Thyroid gland (tissue), 4 donors: ENCODE measurements around the gene TEX35. TPM values are rescaled to one million over a fixed set of nuclear protein-coding genes. Genes with fewer than 3 reads are reported as not detected.
A peak's percentile ranks its signal among the peaks of the same experiment; 100 is the strongest.

Source experiments
- DNase-seq, 2 donors: peaks; one replicate each; pipeline ENCODE4 v3.0.0-alpha.2; 2019
- H3K27ac ChIP-seq, 3 donors: fragments of 200-600 bp; sonication (generic); 1 replicate in 2 of 3; 2 replicates in 1 of 3; pipeline ENCODE4 v1.5.1; 2016 to 2019; ENCODE audit warnings: mild to moderate bottlenecking in 1 of 3, moderate library complexity in 1 of 3
- H3K27me3 ChIP-seq: fragments of 200-600 bp; sonication (generic); one replicate; pipeline ENCODE4 v1.5.1; 2019
- H3K36me3 ChIP-seq, 2 donors: fragments of 200-600 bp; sonication (generic); one replicate each; pipeline ENCODE4 v1.5.1; 2016 to 2019
- H3K4me1 ChIP-seq, 2 donors: fragments of 200-600 bp; sonication (generic); one replicate each; pipeline ENCODE4 v1.5.1; 2017 to 2019
- H3K4me3 ChIP-seq, 3 donors: fragments of 200-600 bp; sonication (generic); replicated peaks in 1 of 3; 1 replicate in 2 of 3; 2 replicates in 1 of 3; pipeline ENCODE4 v1.5.1; 2016; ENCODE audit warnings: mild to moderate bottlenecking in 1 of 3
- H3K9me3 ChIP-seq: fragments of 200-600 bp; sonication (generic); one replicate; pipeline ENCODE4 v1.5.1; 2017
- CTCF ChIP-seq, 6 experiments: fragments of 200-600 bp in 3 of 6; fragments of 450-650 bp in 3 of 6; sonication (generic) in 3 of 6; IDR thresholded peaks; one replicate each; pipeline ENCODE4 v1.5.1; 2016 to 2019; ENCODE audit warnings: antibody characterized with exemption in 6 of 6, mild to moderate bottlenecking in 2 of 6, inconsistent platforms in 1 of 6, moderate library complexity in 1 of 6
- POLR2A ChIP-seq, 2 donors: fragments of 450-650 bp; IDR thresholded peaks; one replicate each; pipeline ENCODE4 v1.6.1; 2017; ENCODE audit warnings: antibody characterized with exemption in 2 of 2, mild to moderate bottlenecking in 2 of 2, moderate library complexity in 1 of 2
- WGBS, 2 donors: methylation state at CpG; one replicate each; pipeline ENCODE4 v1.1.5; 2017; 5-methylcytosine and 5-hydroxymethylcytosine counted together
- intact Hi-C: fragments of 100-400 bp; cut with DNase I; formaldehyde crosslinking; loops from one replicate; pipeline ENCODE4 v1.15.1; 2023
- total RNA-seq, 4 donors: library from RNA; depleted of rRNA; stranded (reverse); fragments of >200 nt; gene quantifications; one replicate each; pipeline ENCODE4 v1.2.3, GENCODE V29; 2016

Gene TEX35
- total RNA-seq, 4 donors from 2014 or later: not detected

GRCh38 chr1:178503849-178504248, 9.1 kb upstream of the TEX35 start:
- H3K4me3 ChIP-seq: no peak overlapping the region
- no peak overlapping the region for H3K27ac ChIP-seq
- H3K4me1 ChIP-seq: no peaks in the 10 kb centered on the region
- 63 to 66% methylated on average over 6 of the region's 6 CpGs for WGBS, 2 donors
- no peaks in the 10 kb centered on the region for H3K36me3 ChIP-seq
- intact Hi-C loops: loop anchor here (5.0 kb wide), 1 partner anchor 192 kb away; no protein-coding TSS in a partner anchor
- H3K9me3 ChIP-seq: no peaks in the 10 kb centered on the region
- H3K27me3 ChIP-seq: no peaks in the 10 kb centered on the region
- TF ChIP-seq CTCF (IDR thresholded peaks at IDR 0.05) (no peak), POLR2A (IDR thresholded peaks at IDR 0.05) (no peak)
- no peak for DNase-seq

GRCh38 chr1:178504286-178504685, 8.6 kb upstream of the TEX35 start:
- TF ChIP-seq CTCF (IDR thresholded peaks at IDR 0.05) (no peak), POLR2A (IDR thresholded peaks at IDR 0.05) (no peak)
- WGBS, 2 donors: 83 to 87% methylated on average over 4 of the region's 4 CpGs
- intact Hi-C loops: loop anchor here (5.0 kb wide), 1 partner anchor 192 kb away; no protein-coding TSS in a partner anchor

GRCh38 chr1:178506177-178506576, 6.7 kb upstream of the TEX35 start:
- Histone ChIP-seq H3K4me1 (no peaks in the 10 kb centered on the region), H3K27ac (no peak overlapping the region), H3K9me3 (no peaks in the 10 kb centered on the region), H3K27me3 (no peaks in the 10 kb centered on the region), H3K4me3 (no peak overlapping the region), H3K36me3 (no peaks in the 10 kb centered on the region)
- WGBS, 2 donors: 76 to 87% methylated on average over 6 of the region's 6 CpGs
- TF ChIP-seq CTCF (IDR thresholded peaks at IDR 0.05) (no peak), POLR2A (IDR thresholded peaks at IDR 0.05) (no peak)
- intact Hi-C loops: no loop called here
- peak in 1 of 2 donors; percentile 17 for DNase-seq

More at GRCh38 chr1:178504286-178504685, 8.6 kb upstream of the TEX35 start:
- H3K4me1 ChIP-seq: no peaks in the 10 kb centered on the region
- no peaks in the 10 kb centered on the region for H3K9me3 ChIP-seq
- H3K27ac ChIP-seq: no peak overlapping the region
- H3K4me3 ChIP-seq: no peak overlapping the region
- H3K27me3 ChIP-seq: no peaks in the 10 kb centered on the region
- DNase-seq: no peak
- H3K36me3 ChIP-seq: no peaks in the 10 kb centered on the region

- no peaks in the 10 kb centered on the region for H3K27me3 ChIP-seq
- 83 to 86% methylated on average over 6 of the region's 6 CpGs for WGBS, 2 donors
- DNase-seq: no peak
Observed at GRCh38 chr1:178506669-178507068, 6.2 kb upstream of the TEX35 start.

More at GRCh38 chr1:178506669-178507068, 6.2 kb upstream of the TEX35 start:
- intact Hi-C loops: no loop called here
- H3K27ac ChIP-seq: no peak overlapping the region
- no peak for TF ChIP-seq CTCF (IDR thresholded peaks at IDR 0.05)
- TF ChIP-seq POLR2A (IDR thresholded peaks at IDR 0.05): no peak
- no peak overlapping the region for H3K4me3 ChIP-seq
- no peaks in the 10 kb centered on the region for H3K4me1 ChIP-seq
- no peaks in the 10 kb centered on the region for H3K36me3 ChIP-seq
- H3K9me3 ChIP-seq: no peaks in the 10 kb centered on the region
